Measurements from ENCODE around the gene PTGDR2. TPM values are rescaled to one million over a fixed set of nuclear protein-coding genes. Genes with fewer than 3 reads are reported as not detected.
A peak's percentile ranks its signal among the peaks of the same experiment; 100 is the strongest.

The PTGDR2 gene
- total and polyA plus RNA-seq, 2 experiments from 2014 or later, result 0.69 to 1.3 TPM

DNA sequence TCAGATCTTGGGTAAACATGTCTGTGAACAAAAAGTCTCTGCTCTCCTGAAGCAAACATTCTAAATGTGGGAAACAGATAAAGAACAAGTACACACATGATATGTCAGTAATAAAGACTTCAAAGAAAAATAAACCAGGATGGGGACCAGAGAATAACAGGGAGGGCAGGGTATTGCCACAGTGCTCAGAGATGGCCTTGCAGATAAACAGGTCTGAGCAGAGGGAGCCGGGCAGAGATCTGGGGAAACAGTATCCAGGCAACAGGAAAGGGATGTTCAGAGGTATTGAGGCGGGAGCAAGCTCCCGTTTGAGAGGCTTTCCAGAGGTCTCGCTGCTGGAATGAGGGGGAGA lies 10.9 kb downstream of the PTGDR2 start:
- Histone ChIP-seq H3K27ac (no peak overlapping the region), H2AFZ (no peak overlapping the region), H3K4me3 (no peak overlapping the region), H3K79me2 (peaks cover 37% of the 10 kb centered on the region), H3K27me3 (no peaks in the 10 kb centered on the region), H3K36me3 (replicated peaks; ENCODE audit: insufficient read depth, low read depth) (no peaks in the 10 kb centered on the region), H3K4me2 (peak overlapping the region; percentile 92), H3K9me2 (replicated peaks; ENCODE audit: insufficient read depth) (no peaks in the 10 kb centered on the region), H3K4me1 (ENCODE audit: insufficient read depth) (peaks cover 23% of the 10 kb centered on the region), H3K9me3 (ENCODE audit: low read depth) (no peaks in the 10 kb centered on the region), H4K20me1 (ENCODE audit: insufficient read depth, poor library complexity, severe bottlenecking) (no peaks in the 10 kb centered on the region)
- WGBS (ENCODE audit: low lambda C conversion rate, missing lambda C conversion rate), result 40% methylated on average over 4 of the region's 4 CpGs
- peak; percentile 48 for DNase-seq (ENCODE audit: low spot score)
- TF ChIP-seq EZH2phosphoT487 (IDR thresholded peaks at IDR 0.05; ENCODE audit: low read depth, severe bottlenecking, unreplicated experiment) (no peak), EZH2 (IDR thresholded peaks at IDR 0.05; ENCODE audit: borderline replicate concordance) (no peak)
- TF ChIP-seq, protein P1, sequence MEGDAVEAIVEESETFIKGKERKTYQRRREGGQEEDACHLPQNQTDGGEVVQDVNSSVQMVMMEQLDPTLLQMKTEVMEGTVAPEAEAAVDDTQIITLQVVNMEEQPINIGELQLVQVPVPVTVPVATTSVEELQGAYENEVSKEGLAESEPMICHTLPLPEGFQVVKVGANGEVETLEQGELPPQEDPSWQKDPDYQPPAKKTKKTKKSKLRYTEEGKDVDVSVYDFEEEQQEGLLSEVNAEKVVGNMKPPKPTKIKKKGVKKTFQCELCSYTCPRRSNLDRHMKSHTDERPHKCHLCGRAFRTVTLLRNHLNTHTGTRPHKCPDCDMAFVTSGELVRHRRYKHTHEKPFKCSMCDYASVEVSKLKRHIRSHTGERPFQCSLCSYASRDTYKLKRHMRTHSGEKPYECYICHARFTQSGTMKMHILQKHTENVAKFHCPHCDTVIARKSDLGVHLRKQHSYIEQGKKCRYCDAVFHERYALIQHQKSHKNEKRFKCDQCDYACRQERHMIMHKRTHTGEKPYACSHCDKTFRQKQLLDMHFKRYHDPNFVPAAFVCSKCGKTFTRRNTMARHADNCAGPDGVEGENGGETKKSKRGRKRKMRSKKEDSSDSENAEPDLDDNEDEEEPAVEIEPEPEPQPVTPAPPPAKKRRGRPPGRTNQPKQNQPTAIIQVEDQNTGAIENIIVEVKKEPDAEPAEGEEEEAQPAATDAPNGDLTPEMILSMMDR (IDR thresholded peaks at IDR 0.05; ENCODE audit: poor library complexity), result no peak

- 75% methylated on average over 10 of the region's 10 CpGs for WGBS (ENCODE audit: low lambda C conversion rate, missing lambda C conversion rate)
- DNase-seq (ENCODE audit: low spot score), result no peak
- no peaks in the 10 kb centered on the region for H3K36me3 ChIP-seq (replicated peaks; ENCODE audit: insufficient read depth, low read depth)
- H3K4me1 ChIP-seq (ENCODE audit: insufficient read depth), result peaks cover 23% of the 10 kb centered on the region
- no peaks in the 10 kb centered on the region for H3K9me2 ChIP-seq (replicated peaks; ENCODE audit: insufficient read depth)
- TF ChIP-seq EZH2phosphoT487 (IDR thresholded peaks at IDR 0.05; ENCODE audit: low read depth, severe bottlenecking, unreplicated experiment), result no peak
- no peak for TF ChIP-seq EZH2 (IDR thresholded peaks at IDR 0.05; ENCODE audit: borderline replicate concordance)
- TF ChIP-seq, protein P1 (IDR thresholded peaks at IDR 0.05; ENCODE audit: poor library complexity), result no peak
- no peak overlapping the region for H3K4me3 ChIP-seq
- H3K27ac ChIP-seq, result peak overlapping the region; percentile 42
- H2AFZ ChIP-seq, result no peak overlapping the region
- no peaks in the 10 kb centered on the region for H3K27me3 ChIP-seq
- H3K4me2 ChIP-seq, result peak overlapping the region; percentile 92
- peaks cover 37% of the 10 kb centered on the region for H3K79me2 ChIP-seq
- H3K9me3 ChIP-seq (ENCODE audit: low read depth), result no peaks in the 10 kb centered on the region
- no peaks in the 10 kb centered on the region for H4K20me1 ChIP-seq (ENCODE audit: insufficient read depth, poor library complexity, severe bottlenecking)
These were observed 11.5 kb downstream of the PTGDR2 start for GRCh38 chr11:60844045-60844869.

DNA sequence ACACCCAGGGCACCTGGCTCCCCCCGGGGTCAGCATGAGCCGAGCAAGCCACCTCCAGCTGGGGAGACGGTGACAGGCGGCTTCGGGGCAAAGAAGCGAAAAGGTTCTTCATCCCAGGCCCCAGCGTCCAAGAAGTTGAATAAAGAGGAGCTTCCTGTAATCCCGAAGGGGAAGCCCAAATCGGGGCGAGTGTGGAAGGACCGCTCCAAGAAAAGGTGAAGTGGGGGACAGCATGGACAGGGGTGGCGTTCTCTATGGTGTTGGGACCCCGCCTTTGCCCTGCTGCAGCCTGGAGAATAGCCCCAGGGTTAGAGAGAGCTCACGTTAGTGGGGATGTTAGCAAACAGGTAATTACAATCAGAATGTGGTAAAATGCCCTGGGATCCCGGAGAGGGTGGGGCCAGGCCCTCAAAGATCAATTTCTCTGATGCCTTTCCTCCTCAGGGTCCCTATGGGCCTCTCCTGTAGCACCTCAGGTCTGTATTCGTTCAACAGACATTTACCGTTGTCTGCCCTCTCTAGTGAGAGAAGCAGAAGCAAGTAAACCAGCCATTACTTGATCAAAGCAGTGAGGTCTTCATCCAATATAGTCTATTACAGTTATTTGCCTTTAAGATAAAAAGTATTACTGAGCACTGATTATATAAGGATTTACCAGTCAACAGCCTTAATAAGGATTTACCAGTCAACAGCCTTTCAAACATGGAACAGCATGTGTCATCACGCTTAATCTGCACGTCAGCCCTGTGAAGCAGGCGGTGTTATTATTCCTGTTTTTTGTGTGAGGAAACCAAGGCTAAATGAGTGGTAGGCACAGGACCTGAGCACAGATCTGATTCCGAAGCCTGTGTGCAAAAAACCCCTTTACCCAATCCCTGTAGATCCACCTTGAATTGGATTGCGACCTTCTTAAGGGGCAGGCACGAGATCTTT lies 12.8 kb downstream of the PTGDR2 start:
- H3K36me3 ChIP-seq (replicated peaks; ENCODE audit: insufficient read depth, low read depth), result no peaks in the 10 kb centered on the region
- H2AFZ ChIP-seq, result peak overlapping the region; percentile 72
- H3K4me3 ChIP-seq, result peak overlapping the region; percentile 76
- H3K4me1 ChIP-seq (ENCODE audit: insufficient read depth), result peaks cover 23% of the 10 kb centered on the region
- 21% methylated on average over 23 of the region's 23 CpGs for WGBS (ENCODE audit: low lambda C conversion rate, missing lambda C conversion rate)
- DNase-seq (ENCODE audit: low spot score), result no peak
- peaks cover 37% of the 10 kb centered on the region for H3K79me2 ChIP-seq
- no peaks in the 10 kb centered on the region for H3K9me2 ChIP-seq (replicated peaks; ENCODE audit: insufficient read depth)
- H3K9me3 ChIP-seq (ENCODE audit: low read depth), result no peaks in the 10 kb centered on the region
- no peaks in the 10 kb centered on the region for H3K27me3 ChIP-seq
- H3K27ac ChIP-seq, result peak overlapping the region; percentile 63
- H4K20me1 ChIP-seq (ENCODE audit: insufficient read depth, poor library complexity, severe bottlenecking), result no peaks in the 10 kb centered on the region
- TF ChIP-seq, protein P1 (IDR thresholded peaks at IDR 0.05; ENCODE audit: poor library complexity), result no peak
- TF ChIP-seq EZH2phosphoT487 (IDR thresholded peaks at IDR 0.05; ENCODE audit: low read depth, severe bottlenecking, unreplicated experiment) (no peak), EZH2 (IDR thresholded peaks at IDR 0.05; ENCODE audit: borderline replicate concordance) (no peak)
- peak overlapping the region; percentile 92 for H3K4me2 ChIP-seq
